ENCODE data around the gene SYNC. TPM values are rescaled to one million over a fixed set of nuclear protein-coding genes. Genes with fewer than 3 reads are reported as not detected.
A peak's percentile ranks its signal among the peaks of the same experiment; 100 is the strongest.

Gene SYNC
- total RNA-seq, 1 donor from 2014 or later, result 1.3 TPM

GRCh38 chr1:32695098-32695904 is 7.3 kb downstream of the SYNC start:
- H3K27me3 Mint-ChIP-seq, result no peaks in the 10 kb centered on the region
- H3K4me3 Mint-ChIP-seq, result no peak overlapping the region
- no peak overlapping the region for H3K27ac Mint-ChIP-seq
- H3K36me3 Mint-ChIP-seq, result peaks cover 8% of the 10 kb centered on the region
- DNase-seq (ENCODE audit: extremely low spot score, unreplicated experiment), result no peak
- no peaks in the 10 kb centered on the region for H3K9me3 Mint-ChIP-seq
- peaks cover 7% of the 10 kb centered on the region for H3K4me1 Mint-ChIP-seq (ENCODE audit: unreplicated experiment)
- TF ChIP-seq CTCF (conservative IDR thresholded peaks at IDR 0.05), result no peak

GRCh38 chr1:32693455-32694174 is 9.0 kb downstream of the SYNC start:
- peaks cover 8% of the 10 kb centered on the region for H3K36me3 Mint-ChIP-seq
- H3K4me1 Mint-ChIP-seq (ENCODE audit: unreplicated experiment), result peaks cover 7% of the 10 kb centered on the region
- H3K27ac Mint-ChIP-seq, result no peak overlapping the region

GRCh38 chr1:32686387-32686786 is 16.2 kb downstream of the SYNC start:
- H3K9me3 Mint-ChIP-seq, result no peaks in the 10 kb centered on the region
- H3K4me1 Mint-ChIP-seq (ENCODE audit: unreplicated experiment), result peaks cover 8% of the 10 kb centered on the region
- no peak overlapping the region for H3K27ac Mint-ChIP-seq
- H3K4me3 Mint-ChIP-seq, result no peak overlapping the region
- TF ChIP-seq CTCF (conservative IDR thresholded peaks at IDR 0.05), result no peak
- H3K36me3 Mint-ChIP-seq, result peaks cover 17% of the 10 kb centered on the region
- no peaks in the 10 kb centered on the region for H3K27me3 Mint-ChIP-seq
- no peak for DNase-seq (ENCODE audit: extremely low spot score, unreplicated experiment)

More at GRCh38 chr1:32693455-32694174, 9.0 kb downstream of the SYNC start:
- H3K27me3 Mint-ChIP-seq, result no peaks in the 10 kb centered on the region
- TF ChIP-seq CTCF (conservative IDR thresholded peaks at IDR 0.05), result no peak
- no peak overlapping the region for H3K4me3 Mint-ChIP-seq
- no peak for DNase-seq (ENCODE audit: extremely low spot score, unreplicated experiment)
- H3K9me3 Mint-ChIP-seq, result no peaks in the 10 kb centered on the region

GRCh38 chr1:32685498-32685897 is 17.1 kb downstream of the SYNC start:
- Mint-ChIP-seq H3K36me3 (peaks cover 26% of the 10 kb centered on the region), H3K4me1 (ENCODE audit: unreplicated experiment) (peaks cover 14% of the 10 kb centered on the region), H3K4me3 (no peak overlapping the region), H3K27ac (no peak overlapping the region), H3K27me3 (no peaks in the 10 kb centered on the region), H3K9me3 (no peaks in the 10 kb centered on the region)
- no peak for DNase-seq (ENCODE audit: extremely low spot score, unreplicated experiment)
- no peak for TF ChIP-seq CTCF (conservative IDR thresholded peaks at IDR 0.05)

GRCh38 chr1:32684167-32684811 is 18.3 kb downstream of the SYNC start:
- no peak overlapping the region for H3K4me3 Mint-ChIP-seq
- no peaks in the 10 kb centered on the region for H3K9me3 Mint-ChIP-seq
- H3K27me3 Mint-ChIP-seq, result no peaks in the 10 kb centered on the region
- no peak for DNase-seq (ENCODE audit: extremely low spot score, unreplicated experiment)
- no peak for TF ChIP-seq CTCF (conservative IDR thresholded peaks at IDR 0.05)
- H3K36me3 Mint-ChIP-seq, result peaks cover 34% of the 10 kb centered on the region
- peaks cover 14% of the 10 kb centered on the region for H3K4me1 Mint-ChIP-seq (ENCODE audit: unreplicated experiment)
- H3K27ac Mint-ChIP-seq, result peak overlapping the region; percentile 13
